ENCODE measurements around the gene DNMT1.

The DNMT1 gene

GRCh38 chr19:10095622-10095947 lies 99.2 kb downstream of the DNMT1 start:
- DNase-seq (ENCODE audit: low read depth in 2 of 2): no peak

- DNase-seq (ENCODE audit: low read depth in 2 of 2): no peak
Measured at GRCh38 chr19:10093295-10094186, 101.2 kb downstream of the DNMT1 start.

DNA sequence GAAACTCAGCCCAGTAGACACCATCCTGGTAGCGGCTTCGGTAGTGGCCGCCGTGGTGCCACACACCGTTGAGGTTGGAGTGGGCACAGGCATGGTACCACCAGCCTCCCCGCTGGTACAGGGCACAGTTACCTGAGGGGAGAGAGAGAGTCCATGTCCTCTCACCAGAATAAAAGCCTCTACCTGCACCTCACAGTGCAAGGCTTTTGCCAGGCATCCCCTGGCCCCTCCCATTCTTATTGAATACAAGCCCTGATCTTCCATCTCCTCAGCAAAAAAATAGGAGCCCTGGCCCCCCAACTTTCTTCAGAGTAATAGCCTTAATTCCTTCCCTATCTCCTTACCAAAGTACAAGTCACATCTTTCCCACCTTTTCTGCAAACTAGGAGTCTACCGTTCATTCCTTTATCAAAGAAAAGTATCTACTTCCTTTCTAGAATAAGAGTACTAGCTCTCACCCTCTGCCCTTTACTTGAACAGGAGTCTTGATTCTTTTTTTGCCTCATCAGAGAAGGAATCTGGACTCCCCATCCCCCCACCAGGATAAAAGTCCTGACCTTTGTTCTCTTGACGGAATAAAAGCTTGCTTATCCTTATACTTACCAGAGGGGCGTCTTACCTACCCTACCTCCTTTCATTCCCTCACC lies 102.0 kb downstream of the DNMT1 start:
- no peak for DNase-seq (ENCODE audit: low read depth in 2 of 2)

DNA sequence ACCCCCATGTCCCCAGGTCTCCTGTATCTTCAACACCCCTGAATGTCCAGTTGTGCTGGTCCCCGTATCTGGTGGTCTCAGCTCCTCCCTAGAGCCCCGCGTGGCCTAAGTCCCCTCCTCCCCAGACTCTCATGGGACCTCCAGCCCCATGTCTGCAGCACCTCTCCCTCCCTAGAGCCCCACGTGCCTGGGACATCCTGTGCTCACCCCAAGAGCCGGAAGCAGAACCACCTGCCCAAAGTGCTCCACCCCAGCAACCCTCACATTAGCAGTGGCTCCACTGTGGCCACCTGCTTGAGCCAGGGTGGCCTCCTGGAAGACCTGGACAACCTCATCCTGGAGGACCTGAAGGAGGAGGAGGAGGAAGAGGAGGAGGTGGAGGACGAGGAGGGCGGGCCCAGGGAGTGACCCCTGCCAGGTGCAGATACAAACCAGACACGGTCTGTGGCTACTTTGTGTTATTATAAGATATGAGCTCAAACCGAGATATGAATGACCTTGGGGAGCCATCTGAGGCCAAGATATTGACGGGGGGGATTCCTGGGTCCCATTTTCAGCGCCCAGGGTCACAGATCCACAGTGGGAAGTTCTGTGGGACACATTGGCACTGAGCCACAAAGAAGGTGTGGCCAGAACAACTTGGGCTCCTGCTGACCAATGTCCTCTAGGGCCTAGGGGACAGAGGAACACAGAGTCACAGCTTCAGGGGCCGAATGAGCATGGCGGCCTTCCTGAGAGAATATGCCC lies 102.7 kb downstream of the DNMT1 start:
- DNase-seq (ENCODE audit: low read depth in 2 of 2): no peak

DNA sequence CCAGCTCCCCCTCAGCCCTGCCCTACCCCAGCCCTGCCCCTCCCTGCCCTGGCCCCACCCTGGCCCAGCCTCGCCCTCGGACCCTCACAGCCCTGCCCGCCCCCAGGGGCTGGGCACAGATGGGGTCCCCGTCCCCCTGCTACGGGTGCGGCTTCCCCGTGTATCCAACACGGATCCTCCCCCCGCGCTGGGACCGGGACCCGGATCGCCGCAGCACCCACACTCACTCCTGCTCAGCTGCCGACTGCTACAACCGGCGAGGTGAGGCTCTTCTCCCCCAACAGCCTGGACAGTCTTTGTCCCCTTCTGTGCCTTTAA lies 103.4 kb downstream of the DNMT1 start:
- DNase-seq (ENCODE audit: low read depth in 2 of 2): no peak

GRCh38 chr19:10089801-10090375 lies 104.9 kb downstream of the DNMT1 start:
- no peak for DNase-seq (ENCODE audit: low read depth in 2 of 2)

DNA sequence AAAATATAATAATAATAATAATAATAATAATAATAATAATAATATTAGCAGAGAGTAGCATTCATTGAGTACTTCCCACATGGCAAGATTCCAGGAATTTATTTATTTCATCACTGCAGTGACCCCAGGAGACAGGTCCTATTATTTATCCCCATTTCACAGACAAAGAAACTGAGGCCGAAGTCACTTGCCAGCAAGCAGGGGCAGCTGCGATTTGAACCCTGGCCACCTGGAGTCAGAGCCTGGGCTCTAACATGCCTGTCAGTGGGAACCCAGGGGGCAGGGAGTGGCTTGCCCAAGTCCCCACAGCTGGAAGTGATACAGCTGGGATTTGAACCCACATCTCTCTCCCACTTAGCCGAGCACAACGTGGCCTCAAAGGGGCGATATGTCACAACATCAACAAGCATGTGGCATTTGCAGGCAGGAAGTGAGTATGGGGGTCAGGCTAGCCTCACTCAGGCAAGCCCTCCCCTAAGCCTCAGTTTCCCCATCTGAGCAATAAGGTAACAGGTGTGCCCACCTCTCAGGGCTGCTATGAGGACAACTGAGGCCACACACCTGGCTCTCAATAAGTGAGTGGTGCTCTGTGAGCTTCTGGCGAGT lies 105.7 kb downstream of the DNMT1 start:
- no peak for DNase-seq (ENCODE audit: low read depth in 2 of 2)

DNA sequence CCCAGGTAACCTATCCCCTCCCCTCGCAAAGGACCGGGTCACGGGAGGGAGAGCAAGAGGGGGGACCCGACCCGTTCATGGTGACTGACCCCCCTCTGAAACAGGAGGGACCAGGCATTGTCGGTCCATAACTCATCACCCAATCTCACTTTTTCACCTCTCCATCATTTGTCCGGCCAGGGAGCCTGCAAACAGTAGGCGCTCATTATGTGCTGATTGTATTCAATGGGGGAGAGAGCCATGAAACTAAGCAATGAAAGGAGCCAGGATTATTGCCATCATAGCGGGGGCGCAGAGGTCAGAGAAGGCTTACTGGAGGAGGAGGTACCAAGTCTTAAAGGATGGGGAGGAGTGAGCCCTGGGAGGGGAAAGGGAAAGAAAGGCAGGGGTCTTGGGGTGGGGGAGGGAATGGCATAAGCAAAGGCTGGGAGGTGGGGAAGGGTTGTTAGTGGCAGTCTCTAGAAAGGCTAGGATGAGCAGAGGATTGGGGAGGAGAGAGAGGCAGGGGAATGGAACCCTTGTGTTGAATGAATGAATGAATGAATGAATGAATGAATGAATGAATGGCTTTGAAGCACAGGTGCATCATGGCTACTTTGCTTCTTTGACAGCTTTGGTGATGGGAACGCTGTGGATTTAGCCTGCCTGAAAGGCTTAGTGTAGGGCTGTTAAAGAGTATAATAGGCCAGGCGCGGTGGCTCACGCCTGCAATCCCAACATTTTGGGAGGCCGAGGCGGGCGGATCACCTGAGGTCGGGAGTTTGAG lies 107.3 kb downstream of the DNMT1 start:
- DNase-seq (ENCODE audit: low read depth in 2 of 2): no peak

- DNase-seq (ENCODE audit: low read depth in 2 of 2): no peak
Measured at GRCh38 chr19:10086591-10087192, 108.1 kb downstream of the DNMT1 start.

DNA sequence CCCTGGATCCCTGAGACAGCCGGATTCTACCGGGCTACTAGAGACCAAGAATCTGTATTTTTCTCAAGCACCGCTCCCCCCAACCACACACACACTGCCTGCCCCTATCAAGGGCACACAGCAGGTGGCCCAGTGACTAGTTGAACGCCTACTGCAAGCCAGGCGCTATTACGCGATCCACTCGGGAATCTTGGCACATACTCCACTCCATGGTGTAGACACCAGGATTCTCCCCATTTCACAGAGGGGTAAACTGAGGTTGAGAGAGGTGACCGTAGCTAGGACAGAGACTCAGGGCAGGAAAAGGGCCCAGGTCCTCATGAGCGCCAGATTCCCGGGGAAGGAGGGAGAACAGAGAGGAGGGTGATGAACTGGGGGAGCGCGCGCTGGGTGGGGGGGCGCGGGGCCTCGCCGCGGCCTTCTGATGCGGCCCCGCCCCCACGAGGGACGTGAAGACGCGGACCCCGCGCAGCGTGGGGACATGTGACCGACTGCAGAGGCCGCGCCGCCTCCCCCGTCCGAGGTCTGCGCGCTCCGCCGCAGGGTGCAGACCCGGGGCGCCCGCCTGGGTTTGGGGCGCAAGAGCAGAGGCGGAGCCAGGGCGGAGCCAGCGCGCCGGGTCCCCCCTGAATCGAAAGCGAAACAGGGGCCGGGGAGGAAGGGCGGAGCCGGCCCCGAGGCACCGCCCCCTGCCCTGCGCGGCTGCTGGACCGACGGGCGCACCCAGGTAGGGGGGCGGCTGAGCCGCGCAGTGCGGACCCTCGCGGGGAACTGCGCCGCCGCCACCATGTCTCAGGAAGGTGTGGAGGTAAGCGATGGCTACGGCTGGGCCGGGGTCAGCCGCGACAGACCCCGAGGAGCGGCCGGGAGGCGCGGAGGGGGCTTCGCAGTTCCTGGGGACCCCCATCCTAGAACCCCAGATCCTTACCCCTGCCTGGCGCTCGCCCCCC lies 108.8 kb downstream of the DNMT1 start, which contains the start of gene SHFL:
TSS of gene SHFL (plus strand) at position 677 of the 950 bp plus-strand sequence. CDS start at position 788, 111 bp downstream.
- peak; percentile 71 to 74 for DNase-seq (ENCODE audit: low read depth in 2 of 2)

DNA sequence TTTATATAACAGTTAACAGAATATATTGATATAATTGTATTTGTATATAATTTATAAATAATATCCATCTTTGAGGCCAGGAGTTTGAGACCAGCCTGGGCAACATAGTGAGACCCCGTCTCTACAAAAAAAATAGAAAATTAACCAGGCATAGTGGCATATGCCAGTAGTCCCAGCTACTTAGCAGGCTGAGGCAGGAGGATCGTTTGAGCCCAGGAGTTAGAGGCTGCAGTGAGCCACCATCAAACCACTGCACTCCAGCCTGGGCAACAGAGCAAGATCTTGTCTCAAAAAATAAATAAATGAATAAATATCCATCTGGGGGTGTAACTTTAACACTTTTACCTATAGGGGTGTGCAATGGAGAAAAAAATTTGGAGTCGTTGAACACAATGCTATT lies 110.0 kb downstream of the DNMT1 start:
- no peak for DNase-seq (ENCODE audit: low read depth in 2 of 2)

DNA sequence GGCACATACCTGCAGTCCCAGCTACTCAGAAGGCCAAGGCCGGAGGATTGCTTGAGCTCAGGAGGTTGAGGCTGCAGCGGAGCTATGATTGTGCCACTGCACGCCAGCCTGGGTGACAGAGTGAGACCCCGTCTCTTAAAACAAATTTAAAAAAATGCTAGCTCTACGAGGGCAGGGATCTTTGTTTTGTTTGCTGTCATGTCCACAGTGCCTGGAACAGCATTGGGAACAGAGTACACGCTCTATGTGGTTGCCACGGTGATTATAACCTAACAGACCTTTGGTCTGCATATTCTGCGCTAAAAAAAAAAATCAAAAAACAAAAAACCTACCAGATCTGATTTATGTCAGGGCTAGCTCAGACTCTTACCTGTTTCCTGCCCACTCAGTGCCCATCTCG lies 110.8 kb downstream of the DNMT1 start:
- DNase-seq (ENCODE audit: low read depth in 2 of 2): no peak
